Body of pancreas (tissue), 4 donors: ENCODE results near the gene RASGRP3.

ENCODE experiments used
- CTCF ChIP-seq, 7 experiments: fragments of 450-650 bp in 4 of 7; fragments of 200-600 bp in 3 of 7; sonication (generic) in 3 of 7; IDR thresholded peaks; one replicate each; pipeline ENCODE4 v1.5.1; 2016 to 2019; ENCODE audit warnings: antibody characterized with exemption in 7 of 7
- POLR2A ChIP-seq, 3 donors: fragments of 450-650 bp; IDR thresholded peaks; one replicate each; pipeline ENCODE4 v1.6.1; 2016; ENCODE audit warnings: antibody characterized with exemption in 3 of 3, mild to moderate bottlenecking in 2 of 3

- TF ChIP-seq CTCF (IDR thresholded peaks at IDR 0.05) (no peak), POLR2A (IDR thresholded peaks at IDR 0.05) (no peak)
These were observed 7.7 kb downstream of the RASGRP3 start for GRCh38 chr2:33484042-33484621.
